H1 (cell line): ENCODE data around the gene SLC51B. TPM values are rescaled to one million over a fixed set of nuclear protein-coding genes. Genes with fewer than 3 reads are reported as not detected.

Source experiments
- CTCF ChIA-PET: fragments of 300-600 bp; sonication (Branson Sonifier 250); formaldehyde crosslinking; loops from one replicate; lab custom pipeline; 2021; ENCODE audit not compliant: partially characterized antibody; lab: Charles Lee
- POLR2A ChIA-PET: fragments of 300-600 bp; sonication (Branson Sonifier 250); formaldehyde crosslinking; loops from one replicate; lab custom pipeline; 2021; ENCODE audit warnings: inconsistent platforms; ENCODE audit not compliant: partially characterized antibody; lab: Charles Lee
- DNase-seq, 2 experiments: peaks; one replicate each; pipeline versions ENCODE4 v3.0.0 to v3.0.0-alpha.2; 2010 to 2022; ENCODE audit warnings: low spot score in 2 of 2, low read depth in 1 of 2, mixed read lengths in 1 of 2
- FAIRE-seq: peaks from 2 replicates; lab custom pipeline; 2011; peaks lifted over from hg19 to GRCh38; lab: Jason Lieb, UNC
- H2AFZ ChIP-seq: 2 replicates; pipeline ENCODE4 v1.8.1; 2012; ENCODE audit warnings: low read length, inconsistent platforms
- H2AK5ac ChIP-seq: 2 replicates; pipeline ENCODE4 v1.6.1; 2013; ENCODE audit warnings: low read depth, low read length
- H2BK120ac ChIP-seq: replicated peaks from 2 replicates; pipeline ENCODE3; 2013; ENCODE audit warnings: low read depth, low read length, inconsistent platforms
- H2BK12ac ChIP-seq: 2 replicates; pipeline ENCODE4 v1.6.1; 2013; ENCODE audit warnings: low read depth, low read length
- H2BK15ac ChIP-seq: 2 replicates; pipeline ENCODE4 v1.6.1; 2013; ENCODE audit warnings: low read length
- H2BK20ac ChIP-seq: 2 replicates; pipeline ENCODE4 v1.6.1; 2013; ENCODE audit warnings: low read length
- H2BK5ac ChIP-seq: 2 replicates; pipeline ENCODE4 v1.6.1; 2013; ENCODE audit warnings: low read depth, low read length
- H3K14ac ChIP-seq: 2 replicates; pipeline ENCODE4 v1.6.1; 2013; ENCODE audit warnings: inconsistent platforms; ENCODE audit not compliant: insufficient read length
- H3K18ac ChIP-seq: 2 replicates; pipeline ENCODE4 v1.6.1; 2013; ENCODE audit warnings: low read length; ENCODE audit errors: extremely low read depth
- H3K23ac ChIP-seq: 2 replicates; pipeline ENCODE4 v1.6.1; 2013; ENCODE audit warnings: inconsistent platforms; ENCODE audit not compliant: insufficient read length
- H3K23me2 ChIP-seq: 2 replicates; pipeline ENCODE4 v1.6.1; 2013; ENCODE audit warnings: low read depth, low read length
- H3K27ac ChIP-seq: 2 replicates; pipeline ENCODE4 v1.6.1; 2011; ENCODE audit warnings: low read depth, low read length, inconsistent platforms
- H3K27me3 ChIP-seq, 4 experiments: replicated peaks in 1 of 4; 1 replicate in 1 of 4; 2 replicates in 3 of 4; pipeline versions ENCODE4 v1.6.1 to v1.8.1; 2011 to 2013; ENCODE audit warnings: low read length in 3 of 4, mild to moderate bottlenecking in 3 of 4, inconsistent platforms in 2 of 4, mixed read lengths in 2 of 4, moderate library complexity in 1 of 4; ENCODE audit not compliant: control insufficient read depth in 3 of 4, insufficient read depth in 3 of 4; ENCODE audit errors: extremely low read depth in 1 of 4
- H3K36me3 ChIP-seq, 4 experiments: 2 replicates each; pipeline versions ENCODE4 v1.6.1 to v1.8.1; 2011 to 2013; ENCODE audit warnings: mild to moderate bottlenecking in 4 of 4, low read length in 3 of 4, moderate library complexity in 2 of 4, control low read depth in 1 of 4, inconsistent platforms in 1 of 4; ENCODE audit not compliant: insufficient read depth in 4 of 4, control insufficient read depth in 2 of 4
- H3K4ac ChIP-seq: replicated peaks from 2 replicates; pipeline ENCODE3; 2013; ENCODE audit warnings: low read length, low read depth, mixed read lengths, inconsistent platforms; ENCODE audit not compliant: insufficient read length
- H3K4me1 ChIP-seq, 4 experiments: replicated peaks in 1 of 4; 1 replicate in 1 of 4; 2 replicates in 3 of 4; pipeline versions ENCODE4 v1.6.1 to v1.8.1; 2011 to 2013; ENCODE audit warnings: low read length in 3 of 4, inconsistent platforms in 2 of 4, mixed read lengths in 1 of 4; ENCODE audit not compliant: insufficient read depth in 4 of 4, control insufficient read depth in 3 of 4
- H3K4me2 ChIP-seq, 2 experiments: 2 replicates each; pipeline versions ENCODE4 v1.6.1 to v1.8.1; 2011 to 2013; ENCODE audit warnings: low read depth in 2 of 2, low read length in 2 of 2, control low read depth in 1 of 2, inconsistent platforms in 1 of 2, mild to moderate bottlenecking in 1 of 2; ENCODE audit not compliant: insufficient read depth in 1 of 2
- H3K4me3 ChIP-seq, 4 experiments: fragments of 200-600, 300-600 bp in 1 of 4; sonication (generic), shearing (Covaris generic), sonication (Bioruptor Twin) in 1 of 4; 2 replicates each; pipeline versions ENCODE4 v1.5.1 to v1.8.1; 2011 to 2016; ENCODE audit warnings: low read length in 4 of 4, low read depth in 3 of 4, control low read depth in 2 of 4, inconsistent platforms in 2 of 4, mild to moderate bottlenecking in 2 of 4, mixed read lengths in 1 of 4, moderate library complexity in 1 of 4; ENCODE audit not compliant: insufficient read depth in 2 of 4; ENCODE audit errors: extremely low read depth in 1 of 4
- H3K56ac ChIP-seq: replicated peaks from 2 replicates; pipeline ENCODE3; 2013; ENCODE audit warnings: low read depth, mild to moderate bottlenecking, mixed read lengths, low read length, inconsistent platforms; ENCODE audit not compliant: insufficient read length
- H3K79me1 ChIP-seq: 2 replicates; pipeline ENCODE4 v1.6.1; 2013; ENCODE audit warnings: low read depth, low read length, control low read depth
- H3K79me2 ChIP-seq, 2 experiments: 2 replicates each; pipeline versions ENCODE4 v1.6.1 to v1.8.1; 2012 to 2013; ENCODE audit warnings: low read length in 2 of 2, mild to moderate bottlenecking in 2 of 2, inconsistent platforms in 1 of 2; ENCODE audit not compliant: insufficient read depth in 2 of 2, control insufficient read depth in 1 of 2
- H3K9ac ChIP-seq, 4 experiments: replicated peaks in 1 of 4; 1 replicate in 1 of 4; 2 replicates in 3 of 4; pipeline versions ENCODE4 v1.6.1 to v1.8.1; 2011 to 2013; ENCODE audit warnings: low read depth in 3 of 4, low read length in 3 of 4, control low read depth in 2 of 4, mild to moderate bottlenecking in 2 of 4, moderate library complexity in 2 of 4, inconsistent platforms in 1 of 4; ENCODE audit errors: extremely low read depth in 1 of 4
- H3K9me3 ChIP-seq, 2 experiments: 2 replicates each; pipeline versions ENCODE4 v1.6.1 to v1.8.1; 2012 to 2013; ENCODE audit warnings: mild to moderate bottlenecking in 2 of 2, moderate library complexity in 2 of 2, control low read depth in 1 of 2, inconsistent platforms in 1 of 2, low read depth in 1 of 2, low read length in 1 of 2, mixed read lengths in 1 of 2; ENCODE audit not compliant: insufficient read depth in 2 of 2
- H4K20me1 ChIP-seq, 2 experiments: replicated peaks in 1 of 2; 2 replicates each; pipeline versions ENCODE3 to v1.8.1; 2011 to 2013; ENCODE audit warnings: inconsistent platforms in 2 of 2, low read length in 2 of 2, mild to moderate bottlenecking in 1 of 2; ENCODE audit not compliant: insufficient read depth in 2 of 2, control insufficient read depth in 1 of 2
- H4K5ac ChIP-seq: 2 replicates; pipeline ENCODE4 v1.6.1; 2013; ENCODE audit warnings: low read length, low read depth, mixed read lengths, inconsistent platforms; ENCODE audit not compliant: insufficient read length
- H4K8ac ChIP-seq: 2 replicates; pipeline ENCODE4 v1.8.0; 2013; ENCODE audit warnings: mild to moderate bottlenecking, moderate library complexity, low read length, inconsistent platforms; ENCODE audit not compliant: insufficient read depth; ENCODE audit errors: extremely low read depth
- H4K91ac ChIP-seq: replicated peaks from 2 replicates; pipeline ENCODE3; 2013; ENCODE audit warnings: low read length, mixed read lengths, inconsistent platforms; ENCODE audit not compliant: insufficient read length
- BACH1 ChIP-seq: IDR thresholded peaks from 2 replicates; pipeline ENCODE4 v1.6.1; 2012; ENCODE audit warnings: low read length, improper control_type of control experiment
- CTBP2 ChIP-seq: IDR thresholded peaks from 2 replicates; pipeline ENCODE4 v1.7.0; 2011; ENCODE audit warnings: borderline replicate concordance, mild to moderate bottlenecking, moderate library complexity, mixed read lengths, low read length; ENCODE audit not compliant: insufficient read depth, insufficient read length
- JUND ChIP-seq: IDR thresholded peaks from 2 replicates; pipeline ENCODE4 v1.6.1; 2011; ENCODE audit warnings: mild to moderate bottlenecking, improper control_type of control experiment, low read length
- SAP30 ChIP-seq: fragments of 300-600 bp; sonication (generic); IDR thresholded peaks from 2 replicates; pipeline ENCODE4 v1.7.1; 2012; ENCODE audit warnings: low read length, moderate library complexity, mild to moderate bottlenecking, inconsistent platforms; ENCODE audit not compliant: insufficient read depth, insufficient replicate concordance
- TAF1 ChIP-seq: IDR thresholded peaks from 2 replicates; pipeline ENCODE4 v1.6.1; 2011; ENCODE audit warnings: mild to moderate bottlenecking, low read depth, low read length
- TAF7 ChIP-seq: optimal IDR thresholded peaks from 2 replicates; pipeline ENCODE3; 2011; ENCODE audit warnings: low read depth, mild to moderate bottlenecking, inconsistent platforms, low read length, moderate library complexity, borderline replicate concordance
- TEAD4 ChIP-seq: IDR thresholded peaks from 2 replicates; pipeline ENCODE4 v1.6.1; 2012; ENCODE audit warnings: low read depth, low read length, inconsistent platforms, mixed read lengths
- WGBS, 2 experiments: shearing (Covaris generic) in 1 of 2; methylation state at CpG; one replicate each; pipeline versions ENCODE4 v1.1.6 to v1.1.7; 2013 to 2015; ENCODE audit warnings: low lambda C conversion rate in 2 of 2, mixed read lengths in 2 of 2, inconsistent platforms in 1 of 2, low coverage in 1 of 2, missing lambda C conversion rate in 1 of 2; ENCODE audit not compliant: insufficient replicate concordance in 2 of 2, insufficient coverage in 1 of 2, insufficient read length in 1 of 2; ENCODE audit errors: extremely low coverage in 1 of 2, missing lambda C conversion rate in 1 of 2; 5-methylcytosine and 5-hydroxymethylcytosine counted together
- polyA plus RNA-seq, 7 experiments: library from polyadenylated mRNA; depleted of rRNA in 3 of 7; stranded (reverse) in 5 of 7; unstranded in 2 of 7; fragments of >200 nt in 5 of 7; fragments of 200-250 nt in 2 of 7; gene quantifications; 1 replicate in 5 of 7; 2 replicates in 1 of 7; 4 replicates in 1 of 7; pipeline versions ENCODE4 v1.2.1 to v1.2.3, GENCODE V29; 2011 to 2013; ENCODE audit warnings: missing spikeins in 2 of 7, mixed read lengths in 2 of 7
- total RNA-seq: library from RNA; stranded (reverse); fragmentation: NEBNext Ultra II Directional; extraction: Animal tissue kit (Norgen Biotek cat#: 25700); gene quantifications from 2 replicates; pipeline ENCODE4 v1.2.1, GENCODE V29; 2021
- TF ChIP-seq, protein P1 (sequence below): IDR thresholded peaks from 2 replicates; pipeline ENCODE4 v1.6.1; 2012; ENCODE audit warnings: inconsistent platforms
- TF ChIP-seq, protein P2 (sequence below): IDR thresholded peaks from 2 replicates; pipeline ENCODE4 v1.6.1; 2012; ENCODE audit warnings: low read length, inconsistent platforms
- TF ChIP-seq, protein P3 (sequence below): IDR thresholded peaks from 2 replicates; pipeline ENCODE4 v1.6.1; 2011; ENCODE audit warnings: low read depth, mild to moderate bottlenecking, low read length; ENCODE audit not compliant: insufficient read depth

Gene SLC51B
- total and polyA plus RNA-seq, 2 of the 8 experiments (the other 6 are each of a cell fraction or from before 2014, with no cell fraction given), result not detected

DNA sequence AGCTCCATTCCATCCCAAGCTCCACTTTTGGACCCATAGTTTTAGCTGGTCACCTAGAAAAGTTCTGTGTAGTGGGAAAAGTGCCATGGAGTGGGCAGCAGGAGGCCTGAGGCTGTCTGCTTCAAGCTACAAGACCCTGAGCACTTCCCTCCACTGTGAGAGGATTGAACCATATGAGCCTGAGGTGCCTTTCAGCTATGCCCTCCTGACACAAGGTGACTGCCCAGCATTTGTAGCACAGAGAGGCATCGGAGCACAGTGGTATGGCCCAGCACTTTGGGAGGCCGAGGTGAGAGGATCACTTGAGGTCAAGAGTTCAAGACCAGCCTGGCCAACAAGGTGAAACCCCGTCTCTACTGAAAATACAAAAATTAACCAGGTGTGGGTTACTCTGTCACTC, 27.4 kb downstream of the SLC51B start:
- ChIA-PET POLR2A (interaction anchor here (1.3 kb wide), 1 partner anchor 10 kb away, joined by 4 read pairs; no protein-coding TSS in a partner anchor), CTCF (interaction anchor here (3.7 to 32.9 kb wide), 3 partner anchors 13 to 39 kb away, joined by 18 to 1213 read pairs (median 82); partner anchors contain the start of genes RASL12 and SLC51B)
- Histone ChIP-seq H3K23ac (no peak overlapping the region), H2BK12ac (no peak overlapping the region), H2BK5ac (no peak overlapping the region), H3K23me2 (peaks cover under 1% of the 10 kb centered on the region; the same call in 1 of the 2 replicates), H4K8ac (no peak overlapping the region), H4K91ac (no peak overlapping the region), H3K79me1 (no peaks in the 10 kb centered on the region), H3K14ac (no peak overlapping the region), H3K4ac (no peak overlapping the region), H4K20me1 (no peaks in the 10 kb centered on the region), H2BK20ac (no peak overlapping the region), H3K9ac (no peak overlapping the region), H3K56ac (no peak overlapping the region), H3K79me2 (no peaks in the 10 kb centered on the region; a peak in 1 of 4 replicates), H2BK15ac (no peak overlapping the region), H3K4me3 (no peak overlapping the region), H2AK5ac (no peak overlapping the region), H2BK120ac (no peak overlapping the region), H3K18ac (no peak overlapping the region), H3K4me1 (peaks cover 3 to 12% (median 7%) of the 10 kb centered on the region in 4 experiments; a peak in 6 of 7 replicates), H3K9me3 (peaks cover 3% of the 10 kb centered on the region in 2 experiments; a peak in 2 of 4 replicates), H4K5ac (no peak overlapping the region), H3K27ac (no peak overlapping the region), H3K36me3 (no peaks in the 10 kb centered on the region), H2AFZ (no peak overlapping the region), H3K27me3 (peaks cover 0 to 1% (median under 1%) of the 10 kb centered on the region in 4 experiments; a peak in 2 of 7 replicates), H3K4me2 (no peak overlapping the region)
- DNase-seq (no peak), FAIRE-seq (no peak)
- 89% methylated on average over 3 of the region's 3 CpGs; no CpG with 5 or more reads in 1 of the 2 experiments for WGBS, 2 experiments
- TF ChIP-seq BACH1, result no peak
- no peak for TF ChIP-seq JUND
- no peak for TF ChIP-seq TAF7
- TF ChIP-seq, protein P1, sequence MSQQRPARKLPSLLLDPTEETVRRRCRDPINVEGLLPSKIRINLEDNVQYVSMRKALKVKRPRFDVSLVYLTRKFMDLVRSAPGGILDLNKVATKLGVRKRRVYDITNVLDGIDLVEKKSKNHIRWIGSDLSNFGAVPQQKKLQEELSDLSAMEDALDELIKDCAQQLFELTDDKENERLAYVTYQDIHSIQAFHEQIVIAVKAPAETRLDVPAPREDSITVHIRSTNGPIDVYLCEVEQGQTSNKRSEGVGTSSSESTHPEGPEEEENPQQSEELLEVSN, result no peak
- TF ChIP-seq, protein P2, sequence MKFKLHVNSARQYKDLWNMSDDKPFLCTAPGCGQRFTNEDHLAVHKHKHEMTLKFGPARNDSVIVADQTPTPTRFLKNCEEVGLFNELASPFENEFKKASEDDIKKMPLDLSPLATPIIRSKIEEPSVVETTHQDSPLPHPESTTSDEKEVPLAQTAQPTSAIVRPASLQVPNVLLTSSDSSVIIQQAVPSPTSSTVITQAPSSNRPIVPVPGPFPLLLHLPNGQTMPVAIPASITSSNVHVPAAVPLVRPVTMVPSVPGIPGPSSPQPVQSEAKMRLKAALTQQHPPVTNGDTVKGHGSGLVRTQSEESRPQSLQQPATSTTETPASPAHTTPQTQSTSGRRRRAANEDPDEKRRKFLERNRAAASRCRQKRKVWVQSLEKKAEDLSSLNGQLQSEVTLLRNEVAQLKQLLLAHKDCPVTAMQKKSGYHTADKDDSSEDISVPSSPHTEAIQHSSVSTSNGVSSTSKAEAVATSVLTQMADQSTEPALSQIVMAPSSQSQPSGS, result no peak
- TF ChIP-seq TEAD4, result no peak
- no peak for TF ChIP-seq TAF1
- TF ChIP-seq, protein P3, sequence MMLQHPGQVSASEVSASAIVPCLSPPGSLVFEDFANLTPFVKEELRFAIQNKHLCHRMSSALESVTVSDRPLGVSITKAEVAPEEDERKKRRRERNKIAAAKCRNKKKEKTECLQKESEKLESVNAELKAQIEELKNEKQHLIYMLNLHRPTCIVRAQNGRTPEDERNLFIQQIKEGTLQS, result no peak
- TF ChIP-seq CTBP2, result no peak
- TF ChIP-seq SAP30, result no peak
